Loucy (cell line): ENCODE measurements around the gene ARSH.

Source experiments
- CTCF ChIP-seq: fragments of 200-600 bp; sonication (generic); conservative IDR thresholded peaks from 2 replicates; pipeline ENCODE4 v1.5.1; 2014; ENCODE audit warnings: mild to moderate bottlenecking, antibody characterized with exemption, low read length
- EZH2phosphoT487 ChIP-seq: fragments of 200-600 bp; IDR thresholded peaks from 2 replicates; pipeline ENCODE4 v1.6.1; 2018; ENCODE audit warnings: antibody characterized with exemption, mild to moderate bottlenecking, moderate library complexity, borderline replicate concordance

DNA sequence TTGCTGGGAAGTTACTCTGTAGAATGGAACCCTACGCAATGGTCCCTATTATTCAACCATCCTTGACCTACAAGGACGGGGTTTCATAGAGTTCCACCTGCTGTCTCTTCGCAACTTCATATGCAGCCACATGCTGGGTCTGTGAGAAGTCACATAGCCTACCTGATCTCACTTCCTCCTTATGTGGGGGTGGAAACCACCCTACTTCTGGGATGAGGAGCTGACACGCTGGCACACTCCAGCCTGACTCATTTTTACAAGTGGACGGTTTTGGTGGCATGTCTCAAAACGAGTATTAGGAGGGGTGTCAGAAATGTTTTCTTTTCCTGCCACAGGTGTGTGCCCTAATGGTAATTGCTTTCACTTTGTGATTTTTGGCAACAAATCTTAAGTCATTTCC is 40.4 kb upstream of the ARSH start:
- no peak for TF ChIP-seq CTCF
- no peak for TF ChIP-seq EZH2phosphoT487
